Activated CD8-positive, alpha-beta T cell treated with anti-CD3 and anti-CD28 coated beads for 36 hours (primary cell): ENCODE data around the gene PUM2. TPM values are rescaled to one million over a fixed set of nuclear protein-coding genes. Genes with fewer than 3 reads are reported as not detected.

Experiments
- ATAC-seq: fragments of 200-7000 bp; cut with Tn5 transposase; one replicate; pipeline ENCODE4 v1.10.0; 2021; ENCODE audit warnings: mild to moderate bottlenecking, moderate library complexity
- CTCF ChIA-PET: fragments of 350-600 bp; sonication (Branson Sonifier 250); formaldehyde crosslinking; loops from one replicate; lab custom pipeline; 2021; ENCODE audit warnings: antibody characterized with exemption; lab: Charles Lee
- POLR2A ChIA-PET: fragments of 350-600 bp; sonication (Branson Sonifier 250); formaldehyde crosslinking; loops from one replicate; lab custom pipeline; 2021; ENCODE audit warnings: antibody characterized with exemption; lab: Charles Lee
- DNase-seq: peaks from one replicate; pipeline ENCODE4 v3.0.0-alpha.2; 2020
- H3K27ac Mint-ChIP-seq: one replicate; pipeline ENCODE4 v1.8.0; 2021; ENCODE audit warnings: mild to moderate bottlenecking, mixed read lengths
- H3K27me3 Mint-ChIP-seq: one replicate; pipeline ENCODE4 v1.8.0; 2021; ENCODE audit warnings: mixed read lengths
- H3K36me3 Mint-ChIP-seq: one replicate; pipeline ENCODE4 v1.8.0; 2021; ENCODE audit warnings: low read depth, mixed read lengths
- H3K4me1 Mint-ChIP-seq: one replicate; pipeline ENCODE4 v1.8.0; 2021; ENCODE audit warnings: low read depth, mixed read lengths
- H3K4me3 Mint-ChIP-seq: one replicate; pipeline ENCODE4 v1.8.0; 2021; ENCODE audit warnings: mild to moderate bottlenecking, moderate library complexity, mixed read lengths
- H3K9me3 Mint-ChIP-seq: one replicate; pipeline ENCODE4 v1.8.0; 2021; ENCODE audit warnings: mixed read lengths
- CTCF ChIP-seq: fragments of 200-600 bp; IDR thresholded peaks from one replicate; pipeline ENCODE4 v1.8.0; 2022; ENCODE audit warnings: antibody characterized with exemption, mild to moderate bottlenecking
- intact Hi-C: fragments of 100-400 bp; cut with micrococcal nuclease; formaldehyde crosslinking; loops from one replicate; pipeline ENCODE4 v1.10.0; 2022
- total RNA-seq, 2 experiments: library from RNA; stranded (reverse); gene quantifications; one replicate each; pipeline ENCODE4 v1.2.3, GENCODE V29; 2021

Gene PUM2
- total RNA-seq, 2 experiments from 2014 or later: 104 TPM

GRCh38 chr2:20211420-20211819 is 139.2 kb downstream of the PUM2 start:
- H3K36me3 Mint-ChIP-seq: no peaks in the 10 kb centered on the region
- ATAC-seq (no peak), DNase-seq (no peak)
- no peaks in the 10 kb centered on the region for H3K9me3 Mint-ChIP-seq
- intact Hi-C loops: no loop called here
- ChIA-PET CTCF (interaction anchor here (1.2 kb wide), 1 partner anchor 14 kb away, joined by 5 read pairs; the partner anchor contains the start of gene SDC1), POLR2A (no interaction called here)
- H3K27ac Mint-ChIP-seq: no peak overlapping the region
- no peak overlapping the region for H3K4me3 Mint-ChIP-seq
- H3K4me1 Mint-ChIP-seq: no peaks in the 10 kb centered on the region
- no peaks in the 10 kb centered on the region for H3K27me3 Mint-ChIP-seq
- TF ChIP-seq CTCF: no peak

- TF ChIP-seq CTCF: no peak
- intact Hi-C loops: no loop called here
- no peaks in the 10 kb centered on the region for H3K4me1 Mint-ChIP-seq
- no peaks in the 10 kb centered on the region for H3K36me3 Mint-ChIP-seq
- H3K4me3 Mint-ChIP-seq: no peak overlapping the region
- no peaks in the 10 kb centered on the region for H3K27me3 Mint-ChIP-seq
- H3K27ac Mint-ChIP-seq: no peak overlapping the region
- no peak for DNase-seq
- no peaks in the 10 kb centered on the region for H3K9me3 Mint-ChIP-seq
- ChIA-PET CTCF (interaction anchor here (1.2 kb wide), 1 partner anchor 15 kb away, joined by 5 read pairs; the partner anchor contains the start of gene SDC1), POLR2A (no interaction called here)
- no peak for ATAC-seq
These were observed 140.2 kb downstream of the PUM2 start for GRCh38 chr2:20210462-20210861.

GRCh38 chr2:20209373-20210109 is 141.1 kb downstream of the PUM2 start:
- intact Hi-C loops: no loop called here
- ChIA-PET CTCF (interaction anchor here (0.8 kb wide), 1 partner anchor 564 kb away, joined by 3 read pairs; no protein-coding TSS in a partner anchor), POLR2A (no interaction called here)
- ATAC-seq: no peak
- Mint-ChIP-seq H3K27ac (no peak overlapping the region), H3K27me3 (no peaks in the 10 kb centered on the region), H3K9me3 (no peaks in the 10 kb centered on the region), H3K4me3 (no peak overlapping the region), H3K36me3 (no peaks in the 10 kb centered on the region), H3K4me1 (no peaks in the 10 kb centered on the region)
- TF ChIP-seq CTCF: no peak
- DNase-seq: no peak

GRCh38 chr2:20208476-20208859 is 142.2 kb downstream of the PUM2 start:
- Mint-ChIP-seq H3K4me1 (no peaks in the 10 kb centered on the region), H3K36me3 (no peaks in the 10 kb centered on the region), H3K9me3 (no peaks in the 10 kb centered on the region), H3K27ac (no peak overlapping the region), H3K27me3 (no peaks in the 10 kb centered on the region), H3K4me3 (no peak overlapping the region)
- ChIA-PET POLR2A (no interaction called here), CTCF (interaction anchor here (0.8 kb wide), 1 partner anchor 566 kb away, joined by 3 read pairs; no protein-coding TSS in a partner anchor)
- ATAC-seq (no peak), DNase-seq (no peak)
- intact Hi-C loops: no loop called here
- no peak for TF ChIP-seq CTCF

GRCh38 chr2:20207051-20207450 is 143.6 kb downstream of the PUM2 start:
- Mint-ChIP-seq H3K4me3 (no peak overlapping the region), H3K27me3 (no peaks in the 10 kb centered on the region), H3K9me3 (no peaks in the 10 kb centered on the region), H3K36me3 (no peaks in the 10 kb centered on the region), H3K4me1 (no peaks in the 10 kb centered on the region), H3K27ac (no peak overlapping the region)
- ChIA-PET CTCF (no interaction called here), POLR2A (no interaction called here)
- no peak for TF ChIP-seq CTCF
- intact Hi-C loops: no loop called here
- no peak for ATAC-seq
- no peak for DNase-seq
